Naive B cell (primary cell): ENCODE measurements around the gene DNMT3A. TPM values are rescaled to one million over a fixed set of nuclear protein-coding genes. Genes with fewer than 3 reads are reported as not detected.

ENCODE experiments used
- ATAC-seq, 2 donors: fragments of 150-1000 bp; cut with Tn5 transposase; 2 replicates each; pipeline ENCODE4 v1.10.0; 2021; ENCODE audit warnings: low read depth in 2 of 2, mild to moderate bottlenecking in 2 of 2, moderate library complexity in 2 of 2
- DNase-seq: peaks from one replicate; pipeline ENCODE4 v3.0.0; 2022
- H3K27ac Mint-ChIP-seq, 6 donors: one replicate each; pipeline ENCODE4 v1.8.0; 2020 to 2022; ENCODE audit warnings: mild to moderate bottlenecking in 6 of 6, mixed read lengths in 6 of 6, moderate library complexity in 5 of 6, inconsistent platforms in 2 of 6
- H3K27me3 Mint-ChIP-seq, 3 donors: one replicate each; pipeline ENCODE4 v1.8.0; 2021 to 2022; ENCODE audit warnings: mixed read lengths in 3 of 3, mild to moderate bottlenecking in 1 of 3
- H3K36me3 Mint-ChIP-seq, 2 donors: one replicate each; pipeline ENCODE4 v1.8.0; 2020 to 2022; ENCODE audit warnings: mixed read lengths in 2 of 2, inconsistent platforms in 1 of 2, mild to moderate bottlenecking in 1 of 2
- H3K4me1 Mint-ChIP-seq, 3 donors: one replicate each; pipeline ENCODE4 v1.8.0; 2020 to 2022; ENCODE audit warnings: mixed read lengths in 3 of 3, inconsistent platforms in 1 of 3, mild to moderate bottlenecking in 1 of 3, moderate library complexity in 1 of 3
- H3K4me3 Mint-ChIP-seq, 8 donors: one replicate each; pipeline ENCODE4 v1.8.0; 2020 to 2022; ENCODE audit warnings: mild to moderate bottlenecking in 8 of 8, mixed read lengths in 8 of 8, moderate library complexity in 8 of 8, inconsistent platforms in 2 of 8
- H3K9me3 Mint-ChIP-seq, 7 donors: one replicate each; pipeline ENCODE4 v1.8.0; 2020 to 2022; ENCODE audit warnings: mixed read lengths in 7 of 7, mild to moderate bottlenecking in 5 of 7, inconsistent platforms in 2 of 7, moderate library complexity in 1 of 7
- polyA plus RNA-seq, 6 donors: library from polyadenylated mRNA; unstranded; fragments of 300-500 nt; fragmentation: Illumina TruSeq; gene quantifications; one replicate each; pipeline ENCODE4 v1.2.3, GENCODE V29; 2021; ENCODE audit warnings: low read depth in 6 of 6

DNMT3A gene
- polyA plus RNA-seq, 6 donors from 2014 or later = 7.3 to 14.0 (median 8.5) TPM

- peaks cover 26 to 40% (median 38%) of the 10 kb centered on the region in 3 donors for H3K4me1 Mint-ChIP-seq
- no peaks in the 10 kb centered on the region for H3K27me3 Mint-ChIP-seq
- peak; percentile 52 for DNase-seq
- no peaks in the 10 kb centered on the region for H3K36me3 Mint-ChIP-seq
- H3K27ac Mint-ChIP-seq = peak overlapping the region in 2 of 6 donors; percentile 1 to 47
- no peaks in the 10 kb centered on the region for H3K9me3 Mint-ChIP-seq
- H3K4me3 Mint-ChIP-seq = peak overlapping the region in 5 of 8 donors; percentile 15 to 82 (median 67)
- peak; percentile 88 to 91 for ATAC-seq
These were observed 40.0 kb downstream of the DNMT3A start for GRCh38 chr2:25301453-25302352.

GRCh38 chr2:25300001-25300400, 41.7 kb downstream of the DNMT3A start:
- Mint-ChIP-seq H3K36me3 (no peaks in the 10 kb centered on the region), H3K9me3 (no peaks in the 10 kb centered on the region), H3K27ac (no peak overlapping the region), H3K4me1 (peaks cover 40 to 57% (median 51%) of the 10 kb centered on the region in 3 donors), H3K4me3 (no peak overlapping the region), H3K27me3 (no peaks in the 10 kb centered on the region)
- DNase-seq = no peak
- no peak for ATAC-seq

- Mint-ChIP-seq H3K27me3 (no peaks in the 10 kb centered on the region), H3K4me1 (peaks cover 45 to 65% (median 58%) of the 10 kb centered on the region in 3 donors), H3K9me3 (no peaks in the 10 kb centered on the region), H3K4me3 (peak overlapping the region in 1 of 8 donors; percentile 35), H3K36me3 (no peaks in the 10 kb centered on the region), H3K27ac (no peak overlapping the region)
- DNase-seq = no peak
- no peak for ATAC-seq
These were observed 42.8 kb downstream of the DNMT3A start for GRCh38 chr2:25298776-25299431.

GRCh38 chr2:25297738-25298137, 44.0 kb downstream of the DNMT3A start:
- H3K27me3 Mint-ChIP-seq = no peaks in the 10 kb centered on the region
- no peak overlapping the region for H3K27ac Mint-ChIP-seq
- no peak overlapping the region for H3K4me3 Mint-ChIP-seq
- no peaks in the 10 kb centered on the region for H3K36me3 Mint-ChIP-seq
- ATAC-seq (no peak), DNase-seq (no peak)
- no peaks in the 10 kb centered on the region for H3K9me3 Mint-ChIP-seq
- peaks cover 47 to 63% (median 60%) of the 10 kb centered on the region in 3 donors for H3K4me1 Mint-ChIP-seq

- H3K27me3 Mint-ChIP-seq = no peaks in the 10 kb centered on the region
- peak overlapping the region; percentile 26 to 89 (median 82) for H3K4me3 Mint-ChIP-seq
- peak overlapping the region in 5 of 6 donors; percentile 92 to 99 (median 97) for H3K27ac Mint-ChIP-seq
- H3K4me1 Mint-ChIP-seq = peaks cover 42 to 57% (median 54%) of the 10 kb centered on the region in 3 donors
- ATAC-seq = no peak
- DNase-seq = no peak
- H3K9me3 Mint-ChIP-seq = no peaks in the 10 kb centered on the region
- H3K36me3 Mint-ChIP-seq = no peaks in the 10 kb centered on the region
These were observed 46.1 kb downstream of the DNMT3A start for GRCh38 chr2:25295621-25296020.

GRCh38 chr2:25294573-25295462, 46.9 kb downstream of the DNMT3A start:
- Mint-ChIP-seq H3K36me3 (no peaks in the 10 kb centered on the region), H3K27me3 (no peaks in the 10 kb centered on the region), H3K9me3 (no peaks in the 10 kb centered on the region), H3K27ac (peak overlapping the region; percentile 86 to 99 (median 95)), H3K4me1 (peaks cover 42 to 59% (median 54%) of the 10 kb centered on the region in 3 donors), H3K4me3 (peak overlapping the region; percentile 26 to 89 (median 82))
- ATAC-seq = peak; percentile 80 to 81
- DNase-seq = peak; percentile 79

GRCh38 chr2:25293958-25294562, 47.7 kb downstream of the DNMT3A start:
- Mint-ChIP-seq H3K4me1 (peaks cover 42 to 59% (median 55%) of the 10 kb centered on the region in 3 donors), H3K4me3 (peak overlapping the region; percentile 26 to 89 (median 82)), H3K36me3 (no peaks in the 10 kb centered on the region), H3K27me3 (no peaks in the 10 kb centered on the region), H3K9me3 (no peaks in the 10 kb centered on the region), H3K27ac (peak overlapping the region; percentile 69 to 99 (median 95))
- ATAC-seq = peak; percentile 1 to 3
- no peak for DNase-seq

GRCh38 chr2:25293145-25293544, 48.6 kb downstream of the DNMT3A start:
- no peak for DNase-seq
- Mint-ChIP-seq H3K9me3 (no peaks in the 10 kb centered on the region), H3K27me3 (no peaks in the 10 kb centered on the region), H3K36me3 (no peaks in the 10 kb centered on the region), H3K4me3 (peak overlapping the region in 3 of 8 donors; percentile 4 to 33 (median 32)), H3K4me1 (peaks cover 40 to 62% (median 61%) of the 10 kb centered on the region in 3 donors), H3K27ac (peak overlapping the region in 4 of 6 donors; percentile 62 to 92 (median 82))
- no peak for ATAC-seq

- peaks cover 38 to 63% (median 61%) of the 10 kb centered on the region in 3 donors for H3K4me1 Mint-ChIP-seq
- no peak for DNase-seq
- no peaks in the 10 kb centered on the region for H3K27me3 Mint-ChIP-seq
- no peak for ATAC-seq
- peak overlapping the region in 3 of 6 donors; percentile 34 to 82 (median 47) for H3K27ac Mint-ChIP-seq
- peak overlapping the region in 3 of 8 donors; percentile 44 to 63 (median 47) for H3K4me3 Mint-ChIP-seq
- no peaks in the 10 kb centered on the region for H3K9me3 Mint-ChIP-seq
- H3K36me3 Mint-ChIP-seq = no peaks in the 10 kb centered on the region
These were observed 49.3 kb downstream of the DNMT3A start for GRCh38 chr2:25292408-25292807.

GRCh38 chr2:25290811-25291495, 50.8 kb downstream of the DNMT3A start:
- ATAC-seq (no peak), DNase-seq (no peak)
- Mint-ChIP-seq H3K27me3 (no peaks in the 10 kb centered on the region), H3K27ac (peak overlapping the region in 3 of 6 donors; percentile 75 to 81 (median 76)), H3K36me3 (no peaks in the 10 kb centered on the region), H3K4me3 (peak overlapping the region in 2 of 8 donors; percentile 22 to 29), H3K9me3 (no peaks in the 10 kb centered on the region), H3K4me1 (peaks cover 34 to 68% (median 56%) of the 10 kb centered on the region in 3 donors)

GRCh38 chr2:25286723-25287483, 54.8 kb downstream of the DNMT3A start:
- H3K27ac Mint-ChIP-seq = peak overlapping the region in 4 of 6 donors; percentile 29 to 84 (median 49)
- no peaks in the 10 kb centered on the region for H3K9me3 Mint-ChIP-seq
- H3K36me3 Mint-ChIP-seq = no peaks in the 10 kb centered on the region
- peak overlapping the region in 3 of 8 donors; percentile 32 to 59 (median 50) for H3K4me3 Mint-ChIP-seq
- H3K4me1 Mint-ChIP-seq = peaks cover 18 to 47% (median 34%) of the 10 kb centered on the region in 3 donors
- no peaks in the 10 kb centered on the region for H3K27me3 Mint-ChIP-seq
- DNase-seq (no peak), ATAC-seq (no peak)
